DOHH2 (cell line): ENCODE measurements around the gene ARHGAP33.

Experiments
- EZH2phosphoT487 ChIP-seq: fragments of 200-600 bp; sonication (generic); IDR thresholded peaks from 2 replicates; pipeline ENCODE4 v1.6.1; 2017; ENCODE audit warnings: borderline replicate concordance, mild to moderate bottlenecking, antibody characterized with exemption, low read length, moderate library complexity, mixed read lengths
- TF ChIP-seq, protein P1 (sequence below): fragments of 200-600 bp; sonication (generic); IDR thresholded peaks from one replicate; pipeline ENCODE4 v1.5.1; 2014; ENCODE audit warnings: antibody characterized with exemption, mild to moderate bottlenecking, low read depth, low read length; ENCODE audit not compliant: poor library complexity, severe bottlenecking

DNA sequence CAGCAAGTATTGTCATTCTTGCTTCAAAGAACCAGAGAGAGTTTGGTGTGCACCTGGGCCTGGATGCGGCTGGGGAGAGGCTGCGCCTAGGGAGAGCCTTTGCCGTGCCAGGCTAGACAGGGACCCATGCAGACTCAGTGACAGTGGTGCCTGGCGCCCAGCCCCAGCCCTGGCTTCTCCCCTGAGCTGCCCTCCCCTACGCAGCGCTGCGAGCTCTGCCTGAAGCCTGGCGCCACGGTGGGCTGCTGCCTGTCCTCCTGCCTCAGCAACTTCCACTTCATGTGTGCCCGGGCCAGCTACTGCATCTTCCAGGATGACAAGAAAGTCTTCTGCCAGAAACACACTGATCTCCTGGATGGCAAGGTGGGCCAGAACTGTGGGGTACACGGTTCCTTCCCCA, 45.6 kb upstream of the ARHGAP33 start:
- TF ChIP-seq, protein P1, sequence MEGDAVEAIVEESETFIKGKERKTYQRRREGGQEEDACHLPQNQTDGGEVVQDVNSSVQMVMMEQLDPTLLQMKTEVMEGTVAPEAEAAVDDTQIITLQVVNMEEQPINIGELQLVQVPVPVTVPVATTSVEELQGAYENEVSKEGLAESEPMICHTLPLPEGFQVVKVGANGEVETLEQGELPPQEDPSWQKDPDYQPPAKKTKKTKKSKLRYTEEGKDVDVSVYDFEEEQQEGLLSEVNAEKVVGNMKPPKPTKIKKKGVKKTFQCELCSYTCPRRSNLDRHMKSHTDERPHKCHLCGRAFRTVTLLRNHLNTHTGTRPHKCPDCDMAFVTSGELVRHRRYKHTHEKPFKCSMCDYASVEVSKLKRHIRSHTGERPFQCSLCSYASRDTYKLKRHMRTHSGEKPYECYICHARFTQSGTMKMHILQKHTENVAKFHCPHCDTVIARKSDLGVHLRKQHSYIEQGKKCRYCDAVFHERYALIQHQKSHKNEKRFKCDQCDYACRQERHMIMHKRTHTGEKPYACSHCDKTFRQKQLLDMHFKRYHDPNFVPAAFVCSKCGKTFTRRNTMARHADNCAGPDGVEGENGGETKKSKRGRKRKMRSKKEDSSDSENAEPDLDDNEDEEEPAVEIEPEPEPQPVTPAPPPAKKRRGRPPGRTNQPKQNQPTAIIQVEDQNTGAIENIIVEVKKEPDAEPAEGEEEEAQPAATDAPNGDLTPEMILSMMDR: no peak
- no peak for TF ChIP-seq EZH2phosphoT487
